AG09309 (cell line): ENCODE measurements around the gene TANGO6.

Experiments used
- DNase-seq: peaks from one replicate; pipeline ENCODE4 v3.0.0-alpha.2; 2010; ENCODE audit warnings: low read depth
- H3K4me3 ChIP-seq: 2 replicates; pipeline ENCODE4 v1.5.1; 2011; ENCODE audit warnings: mild to moderate bottlenecking, low read depth, low read length, moderate library complexity; ENCODE audit not compliant: control insufficient read depth
- CTCF ChIP-seq: IDR thresholded peaks from 2 replicates; pipeline ENCODE4 v1.5.1; 2011; ENCODE audit warnings: mild to moderate bottlenecking, low read depth, low read length, inconsistent platforms; ENCODE audit not compliant: insufficient read depth, control insufficient read depth; ENCODE audit errors: missing control alignments

The TANGO6 gene

DNA sequence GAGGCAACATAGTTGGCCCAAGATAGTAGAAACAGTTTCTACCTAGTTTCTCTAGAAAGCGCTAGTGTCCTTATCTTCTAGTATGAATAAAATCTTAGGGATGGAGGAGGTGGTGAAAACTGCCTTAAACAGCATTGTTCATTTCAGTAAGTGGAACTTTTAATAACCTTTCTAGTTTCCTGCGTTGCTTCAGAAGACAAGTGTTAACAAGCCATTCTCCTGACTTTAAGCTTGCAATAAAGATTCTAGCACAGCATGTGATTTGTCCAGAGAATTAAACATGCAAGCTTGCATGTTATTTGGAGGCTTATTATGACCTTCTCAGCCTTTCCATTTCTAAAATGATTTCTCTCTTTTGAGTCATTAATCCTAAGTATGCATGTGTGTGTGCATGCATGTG is 72.3 kb downstream of the TANGO6 start:
- no peak for TF ChIP-seq CTCF
- no peak for DNase-seq

DNA sequence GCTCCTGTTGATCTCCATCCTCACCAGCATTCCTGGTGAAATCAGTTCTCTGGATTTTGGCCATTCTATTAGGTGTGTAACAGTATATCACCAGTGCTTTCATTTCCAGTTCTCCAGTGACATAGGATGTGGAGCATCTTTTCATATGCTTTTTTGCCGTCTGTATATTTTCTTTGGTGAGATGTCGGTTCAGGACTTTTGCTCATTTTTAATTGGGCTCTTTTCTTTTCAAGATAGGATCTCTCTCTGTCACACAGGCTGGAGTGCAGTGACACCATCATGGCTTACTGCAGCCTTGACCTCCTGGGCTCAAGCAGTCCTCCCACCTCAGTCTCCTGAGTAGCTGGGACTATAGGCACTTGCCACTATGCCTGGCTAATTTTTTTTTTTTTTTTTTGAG is 74.2 kb downstream of the TANGO6 start:
- H3K4me3 ChIP-seq, result no peak overlapping the region
- DNase-seq, result no peak
- TF ChIP-seq CTCF, result no peak

More for the DNA sequence above, 72.3 kb downstream of the TANGO6 start:
- H3K4me3 ChIP-seq, result no peak overlapping the region

GRCh38 chr16:68920349-68920748 is 77.0 kb downstream of the TANGO6 start:
- TF ChIP-seq CTCF, result no peak
- DNase-seq, result no peak
- H3K4me3 ChIP-seq, result no peak overlapping the region

DNA sequence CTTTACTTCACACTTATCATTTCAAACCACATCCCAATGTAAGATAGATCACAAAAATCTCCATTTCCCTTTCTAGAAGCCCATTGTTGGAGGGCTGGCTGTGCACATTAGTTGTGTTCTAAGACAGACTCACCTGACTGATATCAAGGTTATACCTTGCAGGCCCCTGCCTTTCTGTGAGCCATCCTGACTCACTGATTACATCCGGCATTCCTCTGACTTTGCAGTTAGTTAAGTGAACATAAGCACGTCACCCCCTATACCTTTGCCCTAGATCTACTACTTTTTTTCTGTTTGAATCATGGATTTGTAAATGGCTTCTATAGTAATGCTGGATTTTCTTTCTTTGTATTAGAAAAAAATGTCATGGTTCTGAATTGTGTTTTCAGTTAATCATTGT is 78.3 kb downstream of the TANGO6 start:
- DNase-seq, result no peak
- no peak for TF ChIP-seq CTCF
- H3K4me3 ChIP-seq, result no peak overlapping the region

- no peak overlapping the region for H3K4me3 ChIP-seq
- TF ChIP-seq CTCF, result no peak
- DNase-seq, result no peak
Observed at GRCh38 chr16:68923116-68923515, 79.8 kb downstream of the TANGO6 start.

GRCh38 chr16:68927018-68927417 is 83.7 kb downstream of the TANGO6 start:
- H3K4me3 ChIP-seq, result no peak overlapping the region
- no peak for TF ChIP-seq CTCF
- DNase-seq, result no peak

DNA sequence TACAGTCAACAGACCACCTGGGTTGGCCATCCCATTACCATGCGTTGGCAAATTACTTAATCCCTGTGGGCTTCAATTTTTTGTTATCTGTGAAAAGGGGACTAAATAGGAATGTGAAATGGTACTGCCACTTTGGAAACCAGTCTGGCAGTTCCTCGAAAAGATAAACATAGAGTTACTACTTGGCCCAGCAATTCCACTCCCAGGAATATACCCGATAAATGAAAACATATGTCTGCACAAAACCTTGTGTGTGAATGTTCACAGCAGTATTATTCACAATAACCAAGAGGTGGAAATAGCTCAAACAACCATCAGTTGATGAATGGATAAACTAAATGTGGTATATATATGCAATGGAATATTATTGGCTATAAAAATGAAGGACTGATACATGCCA is 87.9 kb downstream of the TANGO6 start:
- TF ChIP-seq CTCF, result no peak
- DNase-seq, result no peak

More for the DNA sequence above, 87.9 kb downstream of the TANGO6 start:
- no peak overlapping the region for H3K4me3 ChIP-seq
